Measurements from ENCODE around the gene RILP. TPM values are rescaled to one million over a fixed set of nuclear protein-coding genes. Genes with fewer than 3 reads are reported as not detected.

RILP gene
- total and polyA plus RNA-seq, 10 of the 15 experiments (the other 5 are each of a cell fraction or from before 2014, with no cell fraction given) = 0.60 to 6.1 (median 3.3) TPM; not detected in 1

GRCh38 chr17:1683459-1683858 lies 33.8 kb upstream of the RILP start:
- intact Hi-C loops (cut with micrococcal nuclease; ENCODE audit: unreplicated experiment) = no loop called here
- Histone ChIP-seq H3K4me2 (ENCODE audit: control insufficient read depth, insufficient read depth) (peak overlapping the region; percentile 55), H2AFZ (ENCODE audit: control insufficient read depth, low read depth, low read length) (no peak overlapping the region), H3K9ac (ENCODE audit: control insufficient read depth, insufficient read depth, low read length) (peak overlapping the region; percentile 83), H4K20me1 (ENCODE audit: control insufficient read depth, insufficient read depth) (no peaks in the 10 kb centered on the region), H3K27me3 (replicated peaks in 1 of 2; ENCODE audit: control insufficient read depth in 2 of 2, insufficient read depth in 2 of 2, low read length in 1 of 2) (no peaks in the 10 kb centered on the region), H3K9me3 (replicated peaks; ENCODE audit: control insufficient read depth, insufficient read depth, low read length) (no peaks in the 10 kb centered on the region), H3K79me2 (ENCODE audit: control insufficient read depth, insufficient read depth, low read length) (peaks cover 30% of the 10 kb centered on the region), H3K27ac (ENCODE audit: control insufficient read depth, insufficient read depth) (no peak overlapping the region), H3K4me3 (peak overlapping the region; percentile 96), H3K36me3 (ENCODE audit: control insufficient read depth in 2 of 2, insufficient read depth in 2 of 2, low read length in 1 of 2) (peaks cover 19 to 36% of the 10 kb centered on the region in 2 experiments), H3K4me1 (ENCODE audit: control insufficient read depth, insufficient read depth, low read length) (no peaks in the 10 kb centered on the region)
- WGBS (ENCODE audit: insufficient coverage, insufficient replicate concordance, low lambda C conversion rate, missing lambda C conversion rate) = 55% methylated on average over 5 of the region's 5 CpGs
- ATAC-seq = no peak
- no peak for FAIRE-seq
- in situ Hi-C loops (cut with MboI) = no loop called here
- no TSS peak for BruUV-seq (replicated peaks)
- DNase-seq (ENCODE audit: low read depth, low spot score) = no peak
- ChIA-PET SMC1A (ENCODE audit: uncharacterized antibody, unreplicated experiment) (interaction anchor here (0.6 to 1.6 kb wide), 3 partner anchors 10 to 351 kb away, joined by 3 to 4 read pairs (median 3); no protein-coding TSS in a partner anchor), RAD21 (ENCODE audit: unreplicated experiment) (interaction anchor here (0.8 to 1.9 kb wide), 4 partner anchors 31 to 38 kb away, joined by 3 to 8 read pairs (median 4); partner anchors contain the start of gene RILP), POLR2A (interaction anchor here (0.7 to 1.7 kb wide), 5 partner anchors 17 to 709 kb away, joined by 3 to 11 read pairs (median 3); no protein-coding TSS in a partner anchor), CTCF (interaction anchor here (0.6 to 2.1 kb wide), 5 partner anchors 14 to 715 kb away, joined by 3 to 9 read pairs (median 3); no protein-coding TSS in a partner anchor)
- TF ChIP-seq PRDM15 (CRISPR knock-in tag; IDR thresholded peaks at IDR 0.05) (no peak), E2F8 (IDR thresholded peaks at IDR 0.05; ENCODE audit: low read depth, partially characterized antibody) (no peak), KLF5 (IDR thresholded peaks at IDR 0.05; ENCODE audit: partially characterized antibody) (no peak), IKZF1 (conservative IDR thresholded peaks at IDR 0.05) (no peak), IRF4 (IDR thresholded peaks at IDR 0.05; ENCODE audit: low read depth, low read length) (no peak), ZNF274 (IDR thresholded peaks at IDR 0.05; ENCODE audit: insufficient read depth, insufficient read length) (no peak), E2F4 (IDR thresholded peaks at IDR 0.05; ENCODE audit: low read depth, low read length) (no peak), GATAD2B (conservative IDR thresholded peaks at IDR 0.05; ENCODE audit: low read depth) (no peak), REST (IDR thresholded peaks at IDR 0.05; ENCODE audit: low read depth, low read length) (no peak), PKNOX1 (IDR thresholded peaks at IDR 0.05) (no peak)

Data from GM12878 (cell line).